HCT116 (cell line): ENCODE measurements around the gene POLR1B. TPM values are rescaled to one million over a fixed set of nuclear protein-coding genes. Genes with fewer than 3 reads are reported as not detected.
"Not testable (repeated sequence)": the region's sequence is repeated elsewhere in the genome, so short reads cannot be mapped to it uniquely, and the experiment has no call there.

Experiments
- ATAC-seq: fragments of 200-7000 bp; cut with Tn5 transposase; 2 replicates; pipeline ENCODE4 v1.9.1; 2020; ENCODE audit warnings: mild to moderate bottlenecking, moderate library complexity
- BruUV-seq: library from RNA; stranded (reverse); fragments of 400-500 nt; replicated peaks from 2 replicates; lab custom pipeline; 2021; lab: Mats Ljungman, UMichigan
- CTCF ChIA-PET: fragments of 300-600 bp; sonication (Branson Sonifier 250); formaldehyde crosslinking; loops from one replicate; lab custom pipeline; 2021; ENCODE audit warnings: antibody characterized with exemption; lab: Charles Lee
- POLR2A ChIA-PET: fragments of 300-600, 350-600 bp; sonication (Branson Sonifier 250); formaldehyde crosslinking; loops from one replicate; lab custom pipeline; 2021; ENCODE audit warnings: antibody characterized with exemption; lab: Charles Lee
- RAD21 ChIA-PET, 2 experiments: fragments of 300-600 bp; sonication (Branson Sonifier 250); formaldehyde crosslinking; loops; one replicate each; lab custom pipeline; 2023; ENCODE audit warnings: low total read pairs in 2 of 2; ENCODE audit not compliant: uncharacterized antibody in 2 of 2, unreplicated experiment in 2 of 2, low non-redundant PET in 1 of 2; lab: Charles Lee
- DNase-seq: peaks from one replicate; pipeline ENCODE4 v3.0.0-alpha.2; 2010; ENCODE audit warnings: low read depth, low spot score
- H2AFZ ChIP-seq: fragments of 200-600 bp; shearing (Covaris generic), sonication (generic); 2 replicates; pipeline ENCODE4 v1.6.1; 2017; ENCODE audit warnings: low read depth, mixed run types, mixed read lengths, antibody characterized with exemption, low read length; ENCODE audit not compliant: poor library complexity, severe bottlenecking
- H3K27ac ChIP-seq: 2 replicates; pipeline ENCODE4 v1.5.1; 2012; ENCODE audit warnings: low read depth, low read length
- H3K27me3 ChIP-seq: fragments of 200-600 bp; sonication (generic); 2 replicates; pipeline ENCODE4 v1.6.1; 2016; ENCODE audit warnings: mixed run types, low read length, mixed read lengths; ENCODE audit not compliant: insufficient read depth
- H3K36me3 ChIP-seq, 2 experiments: fragments of 200-500 bp in 1 of 2; fragments of 200-600 bp in 1 of 2; sonication (Bioruptor generic) in 1 of 2; sonication (generic) in 1 of 2; 2 replicates each; pipeline versions ENCODE4 v1.5.1 to v1.6.1; 2014 to 2016; ENCODE audit warnings: low read length in 2 of 2, inconsistent platforms in 1 of 2, mixed read lengths in 1 of 2, mixed run types in 1 of 2; ENCODE audit not compliant: insufficient read depth in 2 of 2, control insufficient read depth in 1 of 2
- H3K4me1 ChIP-seq, 2 experiments: fragments of 200-600 bp in 1 of 2; sonication (generic) in 1 of 2; 2 replicates each; pipeline versions ENCODE4 v1.5.1 to v1.6.1; 2012 to 2017; ENCODE audit warnings: low read length in 2 of 2, inconsistent platforms in 1 of 2, mild to moderate bottlenecking in 1 of 2, mixed read lengths in 1 of 2, mixed run types in 1 of 2, moderate library complexity in 1 of 2; ENCODE audit not compliant: insufficient read depth in 2 of 2, control insufficient read depth in 1 of 2
- H3K4me2 ChIP-seq: fragments of 200-600 bp; sonication (generic); 2 replicates; pipeline ENCODE4 v1.6.1; 2017; ENCODE audit warnings: mixed run types, low read length, mixed read lengths
- H3K4me3 ChIP-seq, 2 experiments: fragments of 200-600 bp in 1 of 2; sonication (generic) in 1 of 2; replicated peaks in 1 of 2; 2 replicates each; pipeline ENCODE4 v1.5.1; 2011 to 2016; ENCODE audit warnings: low read length in 2 of 2, control low read depth in 1 of 2, low read depth in 1 of 2, mild to moderate bottlenecking in 1 of 2, mixed read lengths in 1 of 2, mixed run types in 1 of 2
- H3K79me2 ChIP-seq: fragments of 200-600 bp; sonication (generic); 2 replicates; pipeline ENCODE4 v1.6.1; 2017; ENCODE audit warnings: mild to moderate bottlenecking, mixed run types, low read length, moderate library complexity, mixed read lengths; ENCODE audit not compliant: insufficient read depth
- H3K9ac ChIP-seq: fragments of 200-600 bp; sonication (generic); 2 replicates; pipeline ENCODE4 v1.6.1; 2016; ENCODE audit warnings: low read length, mixed read lengths
- H3K9me2 ChIP-seq: fragments of 200-600 bp; sonication (generic), shearing (Covaris generic); 2 replicates; pipeline ENCODE4 v1.6.1; 2017; ENCODE audit warnings: mixed run types, mild to moderate bottlenecking, moderate library complexity; ENCODE audit not compliant: insufficient read depth
- H3K9me3 ChIP-seq, 2 experiments: fragments of 200-500 bp in 1 of 2; fragments of 200-600 bp in 1 of 2; sonication (Bioruptor generic) in 1 of 2; sonication (generic) in 1 of 2; 2 replicates each; pipeline ENCODE4 v1.6.1; 2014 to 2017; ENCODE audit warnings: low read length in 2 of 2, mixed read lengths in 2 of 2, inconsistent platforms in 1 of 2, low read depth in 1 of 2, mild to moderate bottlenecking in 1 of 2, mixed run types in 1 of 2, moderate library complexity in 1 of 2; ENCODE audit not compliant: control insufficient read depth in 1 of 2, insufficient read depth in 1 of 2
- H4K20me1 ChIP-seq: fragments of 200-600 bp; sonication (generic), shearing (Covaris generic); 2 replicates; pipeline ENCODE4 v1.6.1; 2017; ENCODE audit warnings: mixed run types, mild to moderate bottlenecking, moderate library complexity; ENCODE audit not compliant: insufficient read depth
- CBX3 ChIP-seq: IDR thresholded peaks from 2 replicates; pipeline ENCODE4 v1.6.1; 2012; ENCODE audit warnings: low read depth
- CEBPB ChIP-seq: IDR thresholded peaks from 2 replicates; pipeline ENCODE4 v1.6.1; 2012; ENCODE audit warnings: low read depth
- CTCF ChIP-seq, 3 experiments: fragments of 200-600 bp in 1 of 3; sonication (generic) in 1 of 3; IDR thresholded peaks in 2 of 3; conservative IDR thresholded peaks in 1 of 3; 2 replicates each; pipeline ENCODE4 v1.5.1; 2012 to 2017; ENCODE audit warnings: low read depth in 2 of 3, low read length in 2 of 3, antibody characterized with exemption in 1 of 3, borderline replicate concordance in 1 of 3, control low read depth in 1 of 3, mild to moderate bottlenecking in 1 of 3, mixed read lengths in 1 of 3, mixed run types in 1 of 3, moderate library complexity in 1 of 3; ENCODE audit not compliant: insufficient read depth in 1 of 3
- EGR1 ChIP-seq: IDR thresholded peaks from 2 replicates; pipeline ENCODE4 v1.6.1; 2012; ENCODE audit warnings: low read depth
- ELF1 ChIP-seq: IDR thresholded peaks from 2 replicates; pipeline ENCODE4 v1.6.1; 2012; ENCODE audit warnings: low read depth, borderline replicate concordance
- FOSL1 ChIP-seq: IDR thresholded peaks from 2 replicates; pipeline ENCODE4 v1.6.1; 2012; ENCODE audit warnings: low read depth
- POLR2A ChIP-seq: IDR thresholded peaks from 2 replicates; pipeline ENCODE4 v1.7.0; 2011; ENCODE audit warnings: borderline replicate concordance; ENCODE audit not compliant: insufficient read depth, insufficient read length; ENCODE audit errors: extremely low read depth
- SP1 ChIP-seq: IDR thresholded peaks from 2 replicates; pipeline ENCODE4 v1.6.1; 2012; ENCODE audit warnings: low read depth
- ZNF274 ChIP-seq: fragments of 200-500 bp; sonication (Bioruptor generic); IDR thresholded peaks from 2 replicates; pipeline ENCODE4 v1.6.1; 2014; ENCODE audit warnings: mild to moderate bottlenecking, low read depth, low read length, inconsistent platforms
- intact Hi-C: fragments of 100-400 bp; cut with micrococcal nuclease; formaldehyde crosslinking; loops from 2 replicates; pipeline ENCODE4 v1.10.0; 2022
- total RNA-seq: library from RNA; stranded (reverse); gene quantifications from one replicate; pipeline ENCODE4 v1.2.1, GENCODE V29; 2021; ENCODE audit not compliant: unreplicated experiment
- TF ChIP-seq, protein P1 (sequence below): IDR thresholded peaks from 2 replicates; pipeline ENCODE4 v1.6.1; 2011; ENCODE audit warnings: mild to moderate bottlenecking, low read length, moderate library complexity; ENCODE audit not compliant: insufficient replicate concordance; ENCODE audit errors: extremely low read depth

Gene POLR1B
- total RNA-seq, 1 experiment from 2014 or later: 57.7 TPM

- Histone ChIP-seq H3K9me3 (no peaks in the 10 kb centered on the region), H3K36me3 (peaks cover 8 to 12% of the 10 kb centered on the region in 2 experiments; a peak in 3 of 4 replicates), H2AFZ (no peak overlapping the region), H3K27ac (no peak overlapping the region), H3K27me3 (no peaks in the 10 kb centered on the region), H3K79me2 (no peaks in the 10 kb centered on the region), H4K20me1 (no peaks in the 10 kb centered on the region), H3K9ac (no peak overlapping the region), H3K4me3 (no peak overlapping the region), H3K4me1 (no peaks in the 10 kb centered on the region), H3K4me2 (no peak overlapping the region), H3K9me2 (no peaks in the 10 kb centered on the region)
- ChIA-PET CTCF (no interaction called here), POLR2A (no interaction called here), RAD21 (no interaction called here)
- DNase-seq (no peak), ATAC-seq (no peak)
- TF ChIP-seq POLR2A: no peak
- TF ChIP-seq CEBPB: no peak
- TF ChIP-seq ELF1: no peak
- no peak for TF ChIP-seq SP1
- TF ChIP-seq CTCF (IDR thresholded peaks at IDR 0.05 in 2 of 3, conservative IDR thresholded peaks at IDR 0.05 in 1 of 3; ENCODE audit: borderline replicate concordance in 1 of 3, insufficient read depth in 1 of 3, low read depth in 2 of 3, low read length in 2 of 3): no peak
- TF ChIP-seq FOSL1: no peak
- no peak for TF ChIP-seq CBX3
- no peak for TF ChIP-seq ZNF274
- TF ChIP-seq, protein P1, sequence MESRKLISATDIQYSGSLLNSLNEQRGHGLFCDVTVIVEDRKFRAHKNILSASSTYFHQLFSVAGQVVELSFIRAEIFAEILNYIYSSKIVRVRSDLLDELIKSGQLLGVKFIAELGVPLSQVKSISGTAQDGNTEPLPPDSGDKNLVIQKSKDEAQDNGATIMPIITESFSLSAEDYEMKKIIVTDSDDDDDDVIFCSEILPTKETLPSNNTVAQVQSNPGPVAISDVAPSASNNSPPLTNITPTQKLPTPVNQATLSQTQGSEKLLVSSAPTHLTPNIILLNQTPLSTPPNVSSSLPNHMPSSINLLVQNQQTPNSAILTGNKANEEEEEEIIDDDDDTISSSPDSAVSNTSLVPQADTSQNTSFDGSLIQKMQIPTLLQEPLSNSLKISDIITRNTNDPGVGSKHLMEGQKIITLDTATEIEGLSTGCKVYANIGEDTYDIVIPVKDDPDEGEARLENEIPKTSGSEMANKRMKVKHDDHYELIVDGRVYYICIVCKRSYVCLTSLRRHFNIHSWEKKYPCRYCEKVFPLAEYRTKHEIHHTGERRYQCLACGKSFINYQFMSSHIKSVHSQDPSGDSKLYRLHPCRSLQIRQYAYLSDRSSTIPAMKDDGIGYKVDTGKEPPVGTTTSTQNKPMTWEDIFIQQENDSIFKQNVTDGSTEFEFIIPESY: no peak
- TF ChIP-seq EGR1: no peak
- no TSS peak for BruUV-seq
- intact Hi-C loops: no loop called here
These were observed 7.4 kb upstream of the POLR1B start for GRCh38 chr2:112534826-112535225.

GRCh38 chr2:112536665-112537064 is 5.6 kb upstream of the POLR1B start:
- RAD21 ChIA-PET, POLR2A ChIA-PET, H2AFZ ChIP-seq, intact Hi-C loops, H3K9me3 ChIP-seq, H3K36me3 ChIP-seq, CTCF ChIA-PET, ATAC-seq, H3K27ac ChIP-seq, H3K4me3 ChIP-seq, H3K9ac ChIP-seq, H3K9me2 ChIP-seq, DNase-seq, H3K79me2 ChIP-seq, H4K20me1 ChIP-seq, H3K27me3 ChIP-seq, H3K4me1 ChIP-seq, H3K4me2 ChIP-seq, BruUV-seq: not testable (repeated sequence)
